RWPE1 (cell line): ENCODE data around the gene MMP28.

Experiments used
- CTCF ChIA-PET: fragments of 350-600 bp; sonication (Branson Sonifier 250); formaldehyde crosslinking; extraction: SDS; loops from one replicate; lab custom pipeline; 2021; lab: Yijun Ruan, JAX
- POLR2A ChIA-PET: fragments of 400-600 bp; formaldehyde crosslinking; extraction: SDS; loops from one replicate; lab custom pipeline; 2020; ENCODE audit warnings: antibody characterized with exemption; ENCODE audit not compliant: low non-redundant PET; lab: Yijun Ruan, JAX
- DNase-seq: peaks from one replicate; pipeline ENCODE4 v3.0.0; 2012; ENCODE audit warnings: low spot score
- H3K27ac ChIP-seq: fragments of 450-650 bp; 2 replicates; pipeline ENCODE4 v1.5.1; 2017
- CTCF ChIP-seq: fragments of 450-650 bp; conservative IDR thresholded peaks from 2 replicates; pipeline ENCODE4 v1.5.1; 2017; ENCODE audit warnings: low read depth, mild to moderate bottlenecking

Gene MMP28, protein sequence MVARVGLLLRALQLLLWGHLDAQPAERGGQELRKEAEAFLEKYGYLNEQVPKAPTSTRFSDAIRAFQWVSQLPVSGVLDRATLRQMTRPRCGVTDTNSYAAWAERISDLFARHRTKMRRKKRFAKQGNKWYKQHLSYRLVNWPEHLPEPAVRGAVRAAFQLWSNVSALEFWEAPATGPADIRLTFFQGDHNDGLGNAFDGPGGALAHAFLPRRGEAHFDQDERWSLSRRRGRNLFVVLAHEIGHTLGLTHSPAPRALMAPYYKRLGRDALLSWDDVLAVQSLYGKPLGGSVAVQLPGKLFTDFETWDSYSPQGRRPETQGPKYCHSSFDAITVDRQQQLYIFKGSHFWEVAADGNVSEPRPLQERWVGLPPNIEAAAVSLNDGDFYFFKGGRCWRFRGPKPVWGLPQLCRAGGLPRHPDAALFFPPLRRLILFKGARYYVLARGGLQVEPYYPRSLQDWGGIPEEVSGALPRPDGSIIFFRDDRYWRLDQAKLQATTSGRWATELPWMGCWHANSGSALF

GRCh38 chr17:35795007-35795870 is at the start of gene MMP28:
MMP28 (minus strand) TSS chr17:35795641; CDS start chr17:35795377, 264 bp downstream.
- H3K27ac ChIP-seq = peak within 1 kb of the TSS; percentile 94
- TF ChIP-seq CTCF = no peak
- ChIA-PET CTCF (interaction anchor here (0.7 to 2.8 kb wide), 5 partner anchors 16 to 240 kb away, joined by 3 to 22 read pairs (median 4); no protein-coding TSS in a partner anchor), POLR2A (interaction anchor here (0.6 kb wide), 1 partner anchor 10 kb away, joined by 3 read pairs; no protein-coding TSS in a partner anchor)
- DNase-seq = peak; percentile 76

- POLR2A ChIA-PET = no interaction called here
- no peak for DNase-seq
- no peak for TF ChIP-seq CTCF
- CTCF ChIA-PET = no interaction called here
- no peak overlapping the region for H3K27ac ChIP-seq
Measured at GRCh38 chr17:35844547-35844946, 49.1 kb upstream of the MMP28 start.

DNA sequence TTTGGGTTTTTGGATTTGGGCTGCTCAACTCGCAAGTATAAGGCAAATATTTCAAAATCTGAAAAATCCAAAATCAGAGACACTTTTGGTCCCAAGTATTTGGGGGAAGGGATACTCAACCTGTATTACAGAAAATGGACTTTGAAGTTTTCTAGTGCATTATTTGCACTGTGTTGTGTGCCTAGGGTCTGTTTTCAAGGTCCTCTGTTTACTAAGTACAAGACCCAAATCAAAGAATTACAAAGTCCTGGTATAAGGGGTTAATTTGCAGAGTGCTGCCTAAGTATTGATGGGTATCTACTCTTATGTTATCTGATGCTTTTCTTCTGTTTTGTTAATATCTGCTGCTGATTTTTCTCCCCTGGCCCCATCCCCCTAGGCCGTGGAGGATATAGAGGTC is 48.3 kb upstream of the MMP28 start:
- no peak for TF ChIP-seq CTCF
- no peak for DNase-seq
- H3K27ac ChIP-seq = no peak overlapping the region
- ChIA-PET POLR2A (no interaction called here), CTCF (no interaction called here)

DNA sequence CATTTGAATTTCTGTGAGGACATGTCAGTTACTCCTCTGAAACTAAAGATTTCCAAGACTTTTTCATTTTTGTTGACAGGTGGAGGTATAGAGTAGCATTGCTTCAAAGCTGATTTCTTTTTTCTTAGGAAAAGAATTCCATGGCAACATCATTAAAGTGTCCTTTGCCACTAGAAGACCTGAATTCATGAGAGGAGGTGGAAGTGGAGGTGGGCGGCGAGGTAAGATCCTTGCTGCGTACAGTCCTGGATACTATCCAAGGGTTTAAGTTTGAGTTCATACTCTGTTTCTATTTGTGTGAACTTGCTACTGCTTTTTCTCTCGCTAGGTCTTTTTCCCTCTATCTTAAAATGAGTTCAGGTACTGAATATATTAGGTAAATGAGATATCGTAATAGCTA is 46.8 kb upstream of the MMP28 start:
- no peak for DNase-seq
- no peak overlapping the region for H3K27ac ChIP-seq
- ChIA-PET POLR2A (no interaction called here), CTCF (interaction anchor here (0.6 kb wide), 2 partner anchors 23 to 81 kb away, joined by 3 to 5 read pairs; no protein-coding TSS in a partner anchor)
- no peak for TF ChIP-seq CTCF

- no peak overlapping the region for H3K27ac ChIP-seq
- ChIA-PET POLR2A (no interaction called here), CTCF (interaction anchor here (0.6 to 0.9 kb wide), 2 partner anchors 17 to 32 kb away, joined by 3 to 4 read pairs; no protein-coding TSS in a partner anchor)
- no peak for DNase-seq
- TF ChIP-seq CTCF = no peak
Measured at GRCh38 chr17:35841505-35841904, 46.1 kb upstream of the MMP28 start.

GRCh38 chr17:35841101-35841500 is 45.7 kb upstream of the MMP28 start:
- POLR2A ChIA-PET = no interaction called here
- DNase-seq = no peak
- no peak overlapping the region for H3K27ac ChIP-seq
- CTCF ChIA-PET = interaction anchor here (0.6 to 0.9 kb wide), 2 partner anchors 17 to 32 kb away, joined by 3 to 4 read pairs; no protein-coding TSS in a partner anchor
- TF ChIP-seq CTCF = no peak
